Thymus (tissue), 11 donors: Measurements from ENCODE around the gene WTAP. TPM values are rescaled to one million over a fixed set of nuclear protein-coding genes. Genes with fewer than 3 reads are reported as not detected.
A peak's percentile ranks its signal among the peaks of the same experiment; 100 is the strongest.
"Not testable (repeated sequence)": the region's sequence is repeated elsewhere in the genome, so short reads cannot be mapped to it uniquely, and the experiment has no call there.

ENCODE experiments used
- DNase-seq, 9 donors: peaks; one replicate each; pipeline ENCODE4 v3.0.0-alpha.2; 2013; ENCODE audit warnings: low spot score in 9 of 9, low read depth in 6 of 9, missing footprints in 1 of 9
- H3K27ac ChIP-seq, 2 donors: one replicate each; pipeline ENCODE4 v1.5.1; 2013; ENCODE audit warnings: control low read depth in 1 of 2, low read depth in 1 of 2, low read length in 1 of 2, mild to moderate bottlenecking in 1 of 2, moderate library complexity in 1 of 2
- H3K27me3 ChIP-seq, 2 donors: one replicate each; pipeline ENCODE4 v1.5.1; 2013; ENCODE audit warnings: low read length in 1 of 2; ENCODE audit not compliant: control insufficient read depth in 2 of 2, insufficient read depth in 1 of 2
- H3K36me3 ChIP-seq, 2 donors: one replicate each; pipeline ENCODE4 v1.5.1; 2013; ENCODE audit warnings: low read length in 1 of 2, mild to moderate bottlenecking in 1 of 2, moderate library complexity in 1 of 2; ENCODE audit not compliant: control insufficient read depth in 2 of 2, insufficient read depth in 2 of 2
- H3K4me1 ChIP-seq, 2 donors: one replicate each; pipeline ENCODE4 v1.5.1; 2013; ENCODE audit warnings: low read length in 2 of 2; ENCODE audit not compliant: control insufficient read depth in 2 of 2, insufficient read depth in 2 of 2
- H3K4me3 ChIP-seq, 2 donors: one replicate each; pipeline ENCODE4 v1.5.1; 2013; ENCODE audit warnings: low read length in 2 of 2, control low read depth in 1 of 2, mild to moderate bottlenecking in 1 of 2
- H3K9me3 ChIP-seq, 2 donors: one replicate each; pipeline ENCODE4 v1.5.1; 2013; ENCODE audit warnings: low read length in 1 of 2, mild to moderate bottlenecking in 1 of 2; ENCODE audit not compliant: control insufficient read depth in 2 of 2, insufficient read depth in 1 of 2
- WGBS: extraction: QIAGEN DNeasy Blood & Tissue Kit; methylation state at CpG from one replicate; pipeline ENCODE4 v1.1.7; 2013; 5-methylcytosine and 5-hydroxymethylcytosine counted together
- polyA plus RNA-seq: library from polyadenylated mRNA; stranded (reverse); fragments of 200-250 nt; gene quantifications from one replicate; pipeline ENCODE4 v1.2.3, GENCODE V29; 2013
- total RNA-seq: library from RNA; stranded (reverse); fragments of 120-200 nt; gene quantifications from one replicate; pipeline ENCODE4 v1.2.4, GENCODE V29; 2013
- donor health status: healthy.

The WTAP gene
- total and polyA plus RNA-seq, 2 donors, result 119 to 141 TPM

DNA sequence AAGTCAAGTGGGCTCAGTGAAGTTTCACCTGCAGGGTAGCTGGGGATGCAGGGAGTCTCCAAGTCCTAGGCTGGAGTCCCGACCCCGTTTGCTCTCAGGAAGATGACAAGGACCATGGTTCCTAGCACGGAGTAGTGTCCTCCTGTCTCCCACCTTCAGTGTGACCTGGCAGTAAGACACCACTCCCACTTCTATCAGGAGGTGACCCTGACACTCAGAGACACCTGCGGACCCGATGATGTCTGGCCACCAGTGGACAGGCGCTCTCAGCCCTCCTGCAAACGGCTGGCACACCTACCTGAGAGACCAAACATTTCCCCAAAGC, 35.4 kb upstream of the WTAP start:
- peak in 3 of 9 donors; percentile 13 to 27 (median 13) for DNase-seq
- Histone ChIP-seq H3K4me1 (peaks cover 12 to 27% of the 10 kb centered on the region in 2 donors), H3K27me3 (no peaks in the 10 kb centered on the region), H3K9me3 (peaks cover 0 to 3% of the 10 kb centered on the region in 2 donors), H3K36me3 (peaks cover 12 to 17% of the 10 kb centered on the region in 2 donors), H3K27ac (peak overlapping the region; percentile 20 to 96), H3K4me3 (peak overlapping the region; percentile 69 to 86)
- 57% methylated on average over 7 of the region's 7 CpGs for WGBS

DNA sequence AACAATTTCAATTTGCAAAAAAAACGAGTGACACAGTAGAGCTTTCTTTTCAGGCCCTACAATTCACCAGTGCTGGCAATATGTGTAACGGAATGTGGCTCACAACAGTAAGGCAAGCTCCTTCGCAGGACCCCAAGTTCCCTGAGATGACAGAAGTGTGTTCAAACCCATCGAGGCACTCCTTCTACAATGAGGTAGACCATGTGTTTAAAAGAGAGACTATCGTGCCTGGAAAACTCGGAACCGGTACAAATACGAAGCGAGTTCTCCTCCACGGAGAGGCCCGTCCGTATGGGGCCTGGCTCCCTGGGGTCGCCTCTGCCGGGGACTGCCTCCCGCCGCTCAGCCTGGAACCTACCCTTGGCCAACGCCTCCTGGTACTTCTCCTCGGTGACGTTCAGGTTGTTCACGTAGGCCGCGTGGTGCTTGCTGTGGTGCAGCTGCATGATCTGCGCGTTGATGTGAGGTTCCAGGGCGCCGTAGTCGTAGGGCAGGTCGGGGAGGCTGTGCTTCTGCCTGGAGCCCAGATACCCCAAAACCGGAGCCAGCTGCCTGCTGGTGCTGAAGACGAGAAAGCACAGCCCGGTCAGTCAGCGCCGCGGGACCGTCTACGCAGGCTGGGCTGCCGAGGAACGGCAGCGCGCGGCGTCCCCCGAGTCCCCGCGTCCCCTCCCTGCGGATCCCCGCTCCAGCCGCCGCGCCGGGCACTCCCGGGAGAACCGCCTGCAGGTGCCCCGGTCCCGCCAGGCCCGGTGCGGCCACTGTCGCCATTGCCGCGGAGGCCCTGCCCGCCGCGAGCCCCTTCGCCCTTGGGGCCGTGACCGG, 34.8 kb upstream of the WTAP start:
- H3K9me3 ChIP-seq, result peaks cover 0 to 3% of the 10 kb centered on the region in 2 donors
- peak in 8 of 9 donors; percentile 32 to 74 (median 48) for DNase-seq
- H3K4me3 ChIP-seq, result peak overlapping the region; percentile 69 to 86
- H3K27ac ChIP-seq, result peak overlapping the region; percentile 96 to 100
- H3K36me3 ChIP-seq, result peaks cover 9 to 11% of the 10 kb centered on the region in 2 donors
- H3K4me1 ChIP-seq, result peaks cover 12 to 27% of the 10 kb centered on the region in 2 donors
- H3K27me3 ChIP-seq, result no peaks in the 10 kb centered on the region
- WGBS, result 3% methylated on average over 66 of the region's 66 CpGs

DNA sequence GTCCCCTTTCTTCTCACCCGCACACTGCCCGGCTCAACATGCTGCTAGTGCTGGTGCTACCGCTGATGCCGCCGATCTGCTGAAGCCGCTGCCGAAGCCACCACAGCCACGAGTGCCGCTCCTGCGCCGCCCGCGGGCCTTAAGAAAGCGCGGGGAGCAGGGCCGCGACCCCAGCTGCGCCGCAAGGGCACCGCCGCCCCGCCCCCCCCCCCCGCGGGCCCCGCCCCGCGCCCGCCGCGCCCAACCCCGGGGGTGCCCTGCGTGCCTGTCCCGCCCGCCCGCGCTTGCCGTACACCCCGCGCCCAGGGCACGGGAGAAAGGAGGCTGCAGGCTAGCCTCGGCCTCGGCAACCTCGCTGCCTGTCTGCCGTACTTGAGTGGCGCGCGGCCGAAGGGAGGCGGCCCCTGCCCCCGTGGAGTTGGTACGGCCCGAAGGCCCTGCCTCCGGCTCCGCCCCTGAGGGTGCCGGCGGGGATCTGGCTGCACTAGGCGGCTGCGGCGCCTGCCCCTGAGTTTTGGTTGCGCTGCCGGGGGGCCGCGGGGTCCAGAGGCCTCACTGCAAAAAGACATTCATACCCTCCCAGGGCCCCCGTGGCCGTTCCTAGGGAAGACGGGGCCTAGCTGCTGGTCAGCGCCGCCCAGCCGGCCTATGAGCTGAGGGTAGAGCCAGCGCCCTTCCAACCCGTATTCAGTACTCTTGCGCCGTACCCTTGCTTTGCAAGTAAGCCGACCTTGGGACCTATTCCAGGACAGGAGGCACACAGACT, 34.0 kb upstream of the WTAP start, which contains the start of gene SOD2:
TSS of gene SOD2 (minus strand) at position 114 of the 766 bp plus-strand sequence. CDS start at position 40, 74 bp downstream.
- H3K36me3 ChIP-seq, result peaks cover 4 to 8% of the 10 kb centered on the region in 2 donors
- peaks cover 0 to 3% of the 10 kb centered on the region in 2 donors for H3K9me3 ChIP-seq
- H3K4me1 ChIP-seq, result peaks cover 12 to 27% of the 10 kb centered on the region in 2 donors
- peak within 1 kb of the TSS; percentile 69 to 86 for H3K4me3 ChIP-seq
- under 1% methylated on average over 73 of the region's 74 CpGs for WGBS
- peak; percentile 62 to 93 (median 80) for DNase-seq
- H3K27me3 ChIP-seq, result no peaks in the 10 kb centered on the region
- peak within 1 kb of the TSS; percentile 96 to 100 for H3K27ac ChIP-seq

DNA sequence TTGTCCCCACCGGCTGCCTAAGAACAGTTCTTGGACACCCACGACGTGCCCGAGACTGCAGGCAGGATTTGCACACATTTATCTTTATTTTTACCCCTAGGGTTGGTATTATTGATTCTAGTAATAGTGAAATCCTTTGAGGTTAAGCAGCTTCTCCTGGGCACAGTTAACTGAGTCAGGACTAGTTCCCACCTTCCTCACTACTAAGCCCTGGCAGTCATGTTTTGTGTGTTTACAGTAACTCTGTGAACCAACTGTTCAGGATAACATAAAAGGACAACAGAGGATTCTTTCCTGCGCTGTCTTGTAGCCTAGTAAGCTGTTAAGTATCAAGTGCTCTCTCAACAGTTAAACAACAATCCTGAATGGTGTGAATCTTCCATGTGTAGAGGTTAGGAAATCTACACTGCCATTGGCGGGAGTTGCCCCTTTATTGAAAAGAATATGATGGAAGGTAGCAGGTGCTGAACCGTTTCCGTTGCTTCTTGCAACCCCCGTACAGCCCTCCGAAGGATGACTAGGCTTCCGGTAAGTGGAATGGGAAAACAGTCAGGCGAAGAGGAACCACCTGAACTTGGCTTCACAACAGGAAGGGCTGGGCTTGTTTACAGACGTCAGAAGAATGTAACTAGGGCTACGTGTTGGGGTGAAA, 33.3 kb upstream of the WTAP start:
- peaks cover 0 to 3% of the 10 kb centered on the region in 2 donors for H3K9me3 ChIP-seq
- H3K4me3 ChIP-seq, result peak overlapping the region; percentile 69 to 86
- 5% methylated on average over 14 of the region's 14 CpGs for WGBS
- peaks cover 1 to 4% of the 10 kb centered on the region in 2 donors for H3K36me3 ChIP-seq
- no peaks in the 10 kb centered on the region for H3K27me3 ChIP-seq
- peak overlapping the region; percentile 96 to 100 for H3K27ac ChIP-seq
- peaks cover 12 to 27% of the 10 kb centered on the region in 2 donors for H3K4me1 ChIP-seq
- DNase-seq, result peak in 8 of 9 donors; percentile 32 to 77 (median 48)

DNA sequence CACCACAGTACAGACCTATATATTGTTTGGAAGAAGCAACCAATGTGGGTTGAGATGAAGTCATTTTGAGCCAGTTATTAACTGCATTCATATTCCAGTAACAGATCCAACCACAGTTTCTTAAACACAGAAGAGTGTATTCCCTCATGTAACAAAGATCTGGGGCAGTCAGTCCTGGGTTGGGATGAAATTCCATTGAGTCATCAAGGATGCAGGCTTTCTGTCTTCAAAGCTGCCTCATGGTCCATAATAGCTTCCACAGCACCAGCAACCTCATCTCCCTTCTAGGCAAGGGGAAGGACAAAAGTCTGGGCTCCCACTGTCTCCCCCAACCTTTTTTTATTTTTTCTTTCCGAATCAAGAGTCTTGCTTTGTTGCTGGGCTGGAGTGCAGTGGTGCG, 31.3 kb upstream of the WTAP start:
- H3K27me3 ChIP-seq, result no peaks in the 10 kb centered on the region
- no peaks in the 10 kb centered on the region for H3K36me3 ChIP-seq
- H3K4me3 ChIP-seq, result no peak overlapping the region
- H3K27ac ChIP-seq, result no peak overlapping the region
- no peak for DNase-seq
- H3K9me3 ChIP-seq, result peaks cover 0 to 3% of the 10 kb centered on the region in 2 donors
- 96% methylated on average over 2 of the region's 2 CpGs for WGBS
- H3K4me1 ChIP-seq, result peaks cover 12 to 30% of the 10 kb centered on the region in 2 donors

DNA sequence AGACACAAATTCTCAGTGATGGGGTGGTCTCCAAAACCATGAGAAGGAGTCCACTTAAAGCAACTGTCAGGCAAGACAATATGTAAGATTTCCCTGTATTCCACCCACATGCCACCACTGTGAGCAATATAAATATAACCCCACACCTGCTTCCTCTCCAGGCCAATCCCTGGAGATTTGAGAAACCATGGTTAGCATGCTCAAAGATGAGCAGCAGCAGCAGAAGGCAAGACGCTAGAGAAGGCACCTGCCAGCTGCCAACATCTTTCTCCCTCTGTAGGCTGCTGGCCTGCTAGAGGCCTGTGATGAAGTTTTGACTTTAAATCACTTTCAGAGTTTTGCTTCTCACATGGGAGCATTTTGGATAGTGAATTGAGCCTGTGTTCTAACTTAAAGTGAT, 26.3 kb upstream of the WTAP start:
- H3K4me1 ChIP-seq, result peaks cover 2 to 7% of the 10 kb centered on the region in 2 donors
- H3K36me3 ChIP-seq, result no peaks in the 10 kb centered on the region
- WGBS, result 9% methylated on average over 1 of the region's 1 CpG
- H3K27me3 ChIP-seq, result no peaks in the 10 kb centered on the region
- peak in 1 of 9 donors; percentile 33 for DNase-seq
- H3K4me3 ChIP-seq, result no peak overlapping the region
- H3K27ac ChIP-seq, result peak overlapping the region in 1 of 2 donors; percentile 55
- H3K9me3 ChIP-seq, result peaks cover 0 to 5% of the 10 kb centered on the region in 2 donors

DNA sequence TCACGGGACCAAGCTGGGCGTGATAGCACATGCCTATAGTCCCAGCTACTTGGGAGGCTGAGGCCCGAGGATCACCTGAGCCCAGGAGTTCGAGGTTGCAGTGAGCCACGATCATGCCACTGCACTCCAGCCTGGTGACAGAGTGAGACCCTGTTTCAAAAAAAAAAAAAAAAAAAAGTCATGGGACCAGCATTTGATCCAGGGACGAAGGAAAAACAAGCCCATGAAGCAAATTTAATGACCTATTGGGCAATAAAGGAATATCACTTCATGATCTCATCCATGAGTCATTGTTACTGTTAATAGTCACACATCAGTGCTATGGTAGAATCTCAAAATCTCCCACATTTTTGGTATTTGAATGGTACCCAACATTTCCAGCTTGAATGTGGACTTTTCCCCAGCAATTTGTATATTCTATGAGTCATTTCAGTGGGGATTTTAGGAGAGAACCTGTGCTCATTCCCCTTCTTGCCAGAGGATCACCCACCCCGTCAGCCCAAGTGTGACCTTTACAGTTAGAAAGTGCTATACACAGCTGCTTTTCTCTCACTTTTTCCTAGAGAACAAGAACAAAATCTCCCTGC, 25.8 kb upstream of the WTAP start:
- no peaks in the 10 kb centered on the region for H3K36me3 ChIP-seq
- H3K4me1 ChIP-seq, result peaks cover 2 to 7% of the 10 kb centered on the region in 2 donors
- H3K27me3 ChIP-seq, result no peaks in the 10 kb centered on the region
- no peak overlapping the region for H3K4me3 ChIP-seq
- no peak overlapping the region for H3K27ac ChIP-seq
- 93% methylated on average over 7 of the region's 7 CpGs for WGBS
- H3K9me3 ChIP-seq, result peaks cover 0 to 5% of the 10 kb centered on the region in 2 donors
- no peak for DNase-seq

DNA sequence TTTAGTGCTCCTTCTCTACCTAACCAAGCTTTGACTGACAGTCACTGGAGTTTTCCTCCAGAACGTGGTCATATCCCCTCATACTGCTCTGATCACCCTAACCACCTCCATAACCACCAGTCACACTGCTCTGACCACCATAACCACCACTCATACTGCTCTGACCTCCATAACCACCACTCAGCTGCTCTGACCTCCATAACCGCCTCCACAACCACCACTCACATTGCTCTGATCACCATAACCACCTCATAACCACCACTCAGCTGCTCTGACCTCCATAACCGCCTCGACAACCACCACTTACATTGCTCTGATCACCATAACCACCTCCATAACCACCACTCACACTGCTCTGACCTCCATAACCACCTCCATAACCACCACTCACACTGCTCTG, 16.7 kb upstream of the WTAP start:
- not testable (repeated sequence) for H3K4me3 ChIP-seq, DNase-seq, H3K27ac ChIP-seq, H3K36me3 ChIP-seq, H3K9me3 ChIP-seq, H3K4me1 ChIP-seq, H3K27me3 ChIP-seq
- WGBS, result 82% methylated on average over 4 of the region's 4 CpGs
